ENCODE measurements around the gene FLOT2. TPM values are rescaled to one million over a fixed set of nuclear protein-coding genes. Genes with fewer than 3 reads are reported as not detected.

The FLOT2 gene
- total and polyA plus RNA-seq, 10 of the 15 experiments (the other 5 are each of a cell fraction or from before 2014, with no cell fraction given): 56.8 to 302 (median 149) TPM

GRCh38 chr17:28842282-28843012, 55.1 kb downstream of the FLOT2 start, which contains the start of gene FAM222B (continued):
- TF ChIP-seq FOXK2 (IDR thresholded peaks at IDR 0.05) (no peak), IKZF2 (IDR thresholded peaks at IDR 0.05) (0 out of 4 replicates have a peak, but pooled peaks of 1 of the 2 experiments have one; percentile 24), PBX3 (IDR thresholded peaks at IDR 0.05; ENCODE audit: insufficient replicate concordance, low read depth, low read length) (no peak), NBN (IDR thresholded peaks at IDR 0.05) (peak; percentile 91), ZZZ3 (IDR thresholded peaks at IDR 0.05; ENCODE audit: control insufficient read depth, insufficient read length, low read depth) (no peak), ATF3 (IDR thresholded peaks at IDR 0.05; ENCODE audit: borderline replicate concordance, extremely low read depth, low read depth, low read length) (peak; percentile 35; the same call in 1 of the 2 replicates), USF1 (IDR thresholded peaks at IDR 0.05; ENCODE audit: borderline replicate concordance, extremely low read length, insufficient read depth, low read depth, low read length) (no peak), POLR2AphosphoS5 (IDR thresholded peaks at IDR 0.05; ENCODE audit: low read length) (peak; percentile 49), HCFC1 (IDR thresholded peaks at IDR 0.05; ENCODE audit: low read length) (0 out of 2 replicates have a peak, but pooled peaks have one; percentile 26), STAT1 (conservative IDR thresholded peaks at IDR 0.05) (no peak), STAT3 (IDR thresholded peaks at IDR 0.05; ENCODE audit: low read depth, low read length) (no peak), SMARCA5 (IDR thresholded peaks at IDR 0.05) (no peak; the same call in 1 of the 2 replicates), CEBPB (IDR thresholded peaks at IDR 0.05; ENCODE audit: borderline replicate concordance in 1 of 2, low read depth in 2 of 2, low read length in 2 of 2) (no peak), SIX5 (IDR thresholded peaks at IDR 0.05; ENCODE audit: low read depth, low read length, severe bottlenecking) (no peak), ATF7 (IDR thresholded peaks at IDR 0.05; ENCODE audit: low read depth) (peak; percentile 24; the same call in 1 of the 2 replicates), IRF3 (IDR thresholded peaks at IDR 0.05) (0 out of 2 replicates have a peak, but pooled peaks have one; percentile 8), YY1 (IDR thresholded peaks at IDR 0.05; ENCODE audit: low read depth, low read length) (peak; percentile 61; the same call in 1 of the 2 replicates), POLR2A (IDR thresholded peaks at IDR 0.05; ENCODE audit: low read depth, low read length) (peak; percentile 87), SP1 (IDR thresholded peaks at IDR 0.05; ENCODE audit: low read depth, low read length) (no peak), SMC3 (IDR thresholded peaks at IDR 0.05; ENCODE audit: borderline replicate concordance, low read length) (0 out of 2 replicates have a peak, but pooled peaks have one; percentile 6), LARP7 (IDR thresholded peaks at IDR 0.05) (0 out of 2 replicates have a peak, but pooled peaks have one; percentile 26), ZNF207 (IDR thresholded peaks at IDR 0.05; ENCODE audit: borderline replicate concordance) (no peak; the same call in 1 of the 2 replicates), PRDM15 (CRISPR knock-in tag; IDR thresholded peaks at IDR 0.05) (no peak)

Measured in GM12878 (cell line).